ENCODE data around the gene LCLAT1.
"Not testable (repeated sequence)": the region's sequence is repeated elsewhere in the genome, so short reads cannot be mapped to it uniquely, and the experiment has no call there.

LCLAT1 gene

DNA sequence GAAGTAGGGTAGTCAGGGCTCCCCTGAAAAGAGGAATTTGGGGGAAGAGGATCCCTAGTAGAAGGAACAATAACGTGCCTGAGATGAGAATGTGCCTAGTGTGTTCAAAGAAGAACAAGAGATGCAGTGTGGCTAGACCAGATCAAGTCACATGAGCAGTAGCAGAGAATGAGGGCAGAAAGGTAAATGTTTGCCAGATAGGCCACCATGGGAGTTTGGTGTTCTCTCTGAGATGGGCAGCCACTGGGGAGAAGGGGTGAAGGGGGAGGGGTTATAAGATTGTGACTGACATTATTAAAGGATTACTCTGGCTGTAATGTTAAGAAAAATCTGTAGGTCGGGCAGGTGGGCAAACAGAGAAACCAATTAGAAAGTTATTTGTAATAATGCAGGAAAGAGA lies 166.0 kb downstream of the LCLAT1 start:
- TF ChIP-seq, protein P1, sequence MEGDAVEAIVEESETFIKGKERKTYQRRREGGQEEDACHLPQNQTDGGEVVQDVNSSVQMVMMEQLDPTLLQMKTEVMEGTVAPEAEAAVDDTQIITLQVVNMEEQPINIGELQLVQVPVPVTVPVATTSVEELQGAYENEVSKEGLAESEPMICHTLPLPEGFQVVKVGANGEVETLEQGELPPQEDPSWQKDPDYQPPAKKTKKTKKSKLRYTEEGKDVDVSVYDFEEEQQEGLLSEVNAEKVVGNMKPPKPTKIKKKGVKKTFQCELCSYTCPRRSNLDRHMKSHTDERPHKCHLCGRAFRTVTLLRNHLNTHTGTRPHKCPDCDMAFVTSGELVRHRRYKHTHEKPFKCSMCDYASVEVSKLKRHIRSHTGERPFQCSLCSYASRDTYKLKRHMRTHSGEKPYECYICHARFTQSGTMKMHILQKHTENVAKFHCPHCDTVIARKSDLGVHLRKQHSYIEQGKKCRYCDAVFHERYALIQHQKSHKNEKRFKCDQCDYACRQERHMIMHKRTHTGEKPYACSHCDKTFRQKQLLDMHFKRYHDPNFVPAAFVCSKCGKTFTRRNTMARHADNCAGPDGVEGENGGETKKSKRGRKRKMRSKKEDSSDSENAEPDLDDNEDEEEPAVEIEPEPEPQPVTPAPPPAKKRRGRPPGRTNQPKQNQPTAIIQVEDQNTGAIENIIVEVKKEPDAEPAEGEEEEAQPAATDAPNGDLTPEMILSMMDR (IDR thresholded peaks at IDR 0.05; ENCODE audit: low read depth, low read length) = no peak
- no peak for DNase-seq (ENCODE audit: extremely low read depth, low read depth)

DNA sequence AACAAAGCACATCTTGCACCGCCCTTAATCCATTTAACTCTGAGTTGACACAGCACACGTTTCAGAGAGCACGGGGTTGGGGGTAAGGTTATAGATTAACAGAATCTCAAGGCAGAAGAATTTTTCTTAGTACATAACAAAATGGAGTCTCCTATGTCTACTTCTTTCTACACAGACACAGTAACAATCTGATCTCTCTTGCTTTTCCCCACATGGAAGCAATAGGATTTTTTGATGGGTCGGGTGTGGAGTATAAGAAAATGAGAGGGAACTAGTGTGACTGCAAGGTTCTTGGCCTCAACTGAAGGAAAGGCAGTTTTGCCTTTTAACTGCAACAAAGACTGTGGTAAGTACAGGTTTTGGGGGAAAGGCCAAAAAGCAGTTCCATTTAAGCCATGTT lies 167.2 kb downstream of the LCLAT1 start:
- not testable (repeated sequence) for DNase-seq (ENCODE audit: extremely low read depth, low read depth)

DNA sequence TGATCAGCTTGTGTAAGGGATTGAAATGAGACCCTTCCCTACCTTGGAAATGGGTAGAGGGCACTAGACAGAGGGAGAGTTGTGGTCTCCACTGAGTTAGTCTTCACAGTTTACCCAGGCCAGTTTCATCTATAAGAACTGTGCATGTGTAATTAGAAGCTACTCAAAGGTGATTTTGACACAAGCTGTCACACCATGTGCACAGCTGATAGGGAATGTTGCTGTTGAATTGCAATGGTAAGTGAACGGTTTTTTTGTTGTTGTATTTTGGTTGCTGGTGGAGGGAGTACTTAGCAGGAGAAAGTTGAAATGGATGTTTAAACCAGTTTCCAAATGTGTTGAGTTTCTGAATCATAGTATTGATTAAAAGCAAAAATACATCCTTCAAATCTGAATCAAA lies 168.9 kb downstream of the LCLAT1 start:
- TF ChIP-seq, protein P1 (IDR thresholded peaks at IDR 0.05; ENCODE audit: low read depth, low read length) = no peak
- no peak for DNase-seq (ENCODE audit: extremely low read depth, low read depth)

DNA sequence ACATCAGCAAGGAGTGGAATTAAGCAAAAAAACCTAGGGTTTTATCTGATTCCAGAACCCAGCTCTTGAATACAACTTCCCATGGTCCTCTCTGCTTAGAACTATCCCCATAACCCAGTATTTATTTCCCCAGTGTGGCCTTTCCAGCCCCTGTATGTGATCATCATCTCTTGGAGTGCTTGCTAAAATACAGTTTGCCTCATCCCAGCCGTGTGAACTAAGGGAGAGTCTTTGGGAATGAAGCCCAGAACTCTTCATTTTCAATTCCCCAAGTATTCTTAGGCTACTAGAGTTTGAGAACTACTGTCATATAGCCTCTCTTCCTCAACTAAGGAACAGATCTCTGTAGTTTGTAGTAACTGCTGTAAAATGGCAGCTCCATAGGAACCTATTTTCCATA lies 173.1 kb downstream of the LCLAT1 start:
- TF ChIP-seq, protein P1 (IDR thresholded peaks at IDR 0.05; ENCODE audit: low read depth, low read length) = no peak
- DNase-seq (ENCODE audit: extremely low read depth, low read depth) = no peak

DNA sequence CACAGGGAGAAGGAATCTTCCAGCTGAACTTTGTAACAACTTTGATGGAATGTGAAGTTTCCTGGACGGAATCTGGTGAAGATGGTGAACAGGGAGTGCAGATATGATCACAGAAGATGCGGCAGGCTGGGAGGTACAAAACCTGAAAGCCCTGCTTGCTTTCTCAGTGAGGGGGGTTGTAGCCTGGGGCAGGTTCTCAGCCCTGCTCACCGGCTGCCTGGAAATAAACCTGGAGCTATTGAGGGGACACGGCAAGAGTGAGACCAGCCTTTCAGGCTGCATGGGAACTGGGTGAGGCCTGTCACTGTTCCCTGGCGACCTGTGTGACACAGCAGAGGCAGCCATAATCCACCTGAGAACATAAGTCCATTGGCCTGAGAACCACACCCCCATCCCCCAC lies 174.8 kb downstream of the LCLAT1 start:
- no peak for DNase-seq (ENCODE audit: extremely low read depth, low read depth)
- TF ChIP-seq, protein P1 (IDR thresholded peaks at IDR 0.05; ENCODE audit: low read depth, low read length) = no peak

DNA sequence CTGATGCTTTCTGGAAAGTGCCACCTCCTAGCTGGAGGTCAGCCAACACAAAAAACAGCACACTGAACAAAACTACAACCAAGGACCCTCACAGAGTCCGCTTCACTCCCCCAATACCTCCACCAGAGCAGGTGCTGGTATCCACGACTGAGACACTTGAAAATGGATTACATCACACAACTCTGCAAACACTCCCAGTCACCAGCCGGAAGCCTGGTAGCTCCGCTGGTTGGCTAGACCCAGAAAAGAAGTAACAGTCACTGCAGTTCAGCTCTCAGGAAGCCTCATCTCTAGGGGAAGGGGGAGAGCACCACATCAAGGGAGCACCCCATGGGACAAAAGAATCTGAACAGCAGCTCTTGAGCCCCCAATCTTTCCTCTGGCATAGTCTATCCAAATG lies 175.4 kb downstream of the LCLAT1 start:
- no peak for DNase-seq (ENCODE audit: extremely low read depth, low read depth)
- TF ChIP-seq, protein P1 (IDR thresholded peaks at IDR 0.05; ENCODE audit: low read depth, low read length) = no peak

DNA sequence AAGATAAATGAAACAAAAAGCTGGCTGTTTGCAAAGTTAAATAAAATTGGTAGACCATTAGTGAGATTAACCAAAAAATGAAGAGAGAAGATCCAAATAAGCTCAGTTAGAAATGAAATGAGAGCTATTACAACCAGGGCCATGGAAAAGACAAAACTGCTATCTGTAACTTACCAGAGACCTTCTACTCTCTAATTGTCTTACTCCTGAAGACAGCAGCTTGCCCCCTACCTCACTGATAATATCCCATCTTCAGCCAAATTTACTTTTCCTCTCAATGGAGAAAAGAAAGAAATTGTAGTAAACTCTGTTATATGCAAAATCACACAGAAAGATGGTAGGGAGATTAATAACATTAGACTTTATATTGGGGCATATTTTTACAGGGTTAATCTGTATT lies 178.2 kb downstream of the LCLAT1 start:
- TF ChIP-seq, protein P1 (IDR thresholded peaks at IDR 0.05; ENCODE audit: low read depth, low read length) = no peak
- DNase-seq (ENCODE audit: extremely low read depth, low read depth) = no peak

DNA sequence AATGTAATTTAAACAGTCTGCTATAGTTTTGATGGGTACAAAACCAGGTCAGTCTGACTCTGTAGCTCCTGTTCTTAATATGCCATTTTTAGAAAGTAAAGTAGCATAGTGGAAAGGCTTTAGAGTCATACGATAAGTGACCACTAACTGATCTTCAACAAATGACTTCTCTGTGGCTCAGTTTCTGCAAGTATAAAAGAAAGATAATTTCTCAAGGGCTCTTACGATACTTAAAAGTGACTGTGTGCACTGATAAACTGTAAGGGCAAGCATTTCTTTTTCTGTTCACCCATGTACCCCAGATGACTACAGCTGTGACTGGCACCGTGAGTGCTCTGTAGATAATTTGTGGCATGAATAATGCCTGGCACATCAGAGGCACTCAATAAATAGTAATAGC lies 178.7 kb downstream of the LCLAT1 start:
- no peak for DNase-seq (ENCODE audit: extremely low read depth, low read depth)
- TF ChIP-seq, protein P1 (IDR thresholded peaks at IDR 0.05; ENCODE audit: low read depth, low read length) = no peak
